Stimulated activated CD4-positive, alpha-beta T cell treated with anti-CD3 and anti-CD28 coated beads, Interleukin-15, amount 100 ng/mL, for 1 hour (primary cell): ENCODE measurements around the gene DLX6.
A peak's percentile ranks its signal among the peaks of the same experiment; 100 is the strongest.
"Not testable (repeated sequence)": the region's sequence is repeated elsewhere in the genome, so short reads cannot be mapped to it uniquely, and the experiment has no call there.

Source experiments
- DNase-seq, 2 donors: peaks; one replicate each; pipeline ENCODE4 v3.0.0-alpha.2; 2020; ENCODE audit warnings: low read depth in 1 of 2, low spot score in 1 of 2

The DLX6 gene

GRCh38 chr7:97021747-97022490 lies 16.6 kb downstream of the DLX6 start:
- no peak for DNase-seq

DNA sequence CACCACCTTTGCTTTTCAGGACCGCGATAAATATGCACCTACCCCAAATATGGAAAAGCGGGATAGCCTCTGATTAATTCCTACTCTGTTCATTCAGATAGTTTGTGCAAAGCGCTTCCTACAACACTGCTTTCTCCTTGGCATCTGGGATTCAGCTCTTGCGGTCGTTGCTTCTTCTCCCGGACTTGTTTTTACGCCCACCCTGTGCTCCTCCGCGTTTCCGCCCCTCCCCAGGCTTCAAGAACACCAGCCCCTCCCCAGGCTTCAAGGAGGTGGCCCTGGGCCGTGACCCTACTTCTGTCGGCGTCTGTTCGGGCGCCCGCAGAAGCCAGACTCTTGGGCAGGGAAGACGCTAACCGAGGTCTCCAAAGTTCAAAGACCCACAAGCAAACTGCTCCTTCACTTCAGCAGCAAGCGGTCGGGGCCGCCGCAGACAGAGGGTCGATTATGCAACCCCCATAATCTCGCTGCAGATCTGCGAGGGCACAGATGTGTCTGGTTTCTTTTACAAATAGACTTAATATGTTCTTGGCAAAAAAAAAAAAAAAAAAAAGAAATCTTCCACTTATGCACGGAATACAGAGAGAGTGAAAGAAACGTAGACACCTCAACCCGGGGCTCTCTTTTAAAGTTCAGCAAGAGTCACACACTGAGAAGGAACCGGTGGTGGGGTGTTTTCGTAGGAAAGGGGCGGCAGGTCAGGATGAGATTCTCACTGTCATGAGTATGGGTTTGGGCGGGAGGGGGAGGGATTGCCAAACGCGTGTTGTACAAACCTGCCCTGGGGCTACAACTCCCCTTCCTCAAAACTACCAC lies 17.3 kb downstream of the DLX6 start:
- DNase-seq = no peak

GRCh38 chr7:97024209-97025129 lies 19.1 kb downstream of the DLX6 start, which contains the start of gene DLX5:
Gene DLX5, minus strand, starts transcription at chr7:97024831. Its CDS starts 208 bp downstream, at chr7:97024623.
- DNase-seq = no peak

- DNase-seq = no peak
These were observed 19.8 kb downstream of the DLX6 start for GRCh38 chr7:97025130-97025499.

- DNase-seq = no peak
These were observed 20.8 kb downstream of the DLX6 start for GRCh38 chr7:97025983-97026714.

- no peak for DNase-seq
These were observed 21.5 kb downstream of the DLX6 start for GRCh38 chr7:97026715-97027426.

GRCh38 chr7:97027427-97028234 lies 22.3 kb downstream of the DLX6 start:
- DNase-seq = peak in 1 of 2 donors; percentile 54

GRCh38 chr7:97034213-97034852 lies 29.0 kb downstream of the DLX6 start:
- DNase-seq = not testable (repeated sequence)

- no peak for DNase-seq
These were observed 34.2 kb downstream of the DLX6 start for GRCh38 chr7:97039374-97040065.

DNA sequence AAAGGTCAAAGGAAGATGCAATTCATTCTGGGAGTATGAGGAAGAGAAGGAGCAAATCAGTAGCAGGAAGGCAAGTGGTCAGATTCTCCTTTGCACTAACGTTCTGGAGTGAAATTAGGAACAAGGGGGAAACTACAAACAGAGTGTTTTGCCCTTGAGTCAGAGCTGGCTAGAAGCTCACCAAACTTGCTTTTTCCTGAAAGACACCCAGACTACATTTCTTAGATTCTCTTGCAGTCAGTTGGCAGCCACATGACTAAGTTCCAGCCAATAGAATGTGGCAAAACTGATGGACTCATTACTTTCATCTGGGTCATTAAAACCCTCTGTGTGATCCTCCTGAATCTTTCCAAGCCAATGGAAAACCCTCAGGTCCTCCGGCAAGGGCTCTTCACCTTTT lies 37.9 kb downstream of the DLX6 start:
- no peak for DNase-seq
